ENCODE measurements around the gene ALKAL2.

The ALKAL2 gene

GRCh38 chr2:254241-254640, 33.6 kb downstream of the ALKAL2 start:
- no peak for TF ChIP-seq CTCF (IDR thresholded peaks at IDR 0.05; ENCODE audit: low read length)
- TF ChIP-seq EZH2 (IDR thresholded peaks at IDR 0.05; ENCODE audit: borderline replicate concordance, low read length) = no peak
- Histone ChIP-seq H3K4me1 (ENCODE audit: insufficient read depth, low read length, severe bottlenecking) (no peaks in the 10 kb centered on the region), H3K9me2 (ENCODE audit: low read depth, low read length) (no peaks in the 10 kb centered on the region), H3K27me3 (ENCODE audit: insufficient read depth, low read length) (no peaks in the 10 kb centered on the region), H2AFZ (ENCODE audit: low read length) (no peak overlapping the region), H3K36me3 (ENCODE audit: insufficient read depth, low read length) (peaks cover 11% of the 10 kb centered on the region), H4K20me1 (ENCODE audit: insufficient read depth, low read length) (no peaks in the 10 kb centered on the region), H3K79me2 (ENCODE audit: insufficient read depth, low read length) (no peaks in the 10 kb centered on the region), H3F3A (ENCODE audit: insufficient read depth, low read length) (no peaks in the 10 kb centered on the region), H3K4me2 (ENCODE audit: low read length) (no peak overlapping the region), H3K27ac (ENCODE audit: low read depth, low read length, poor library complexity, severe bottlenecking) (no peak overlapping the region), H3K9ac (ENCODE audit: low read length) (no peak overlapping the region), H3K9me3 (ENCODE audit: low read length) (peaks cover 7% of the 10 kb centered on the region; the same call in 1 of the 2 replicates), H3K4me3 (ENCODE audit: low read depth, low read length, poor library complexity, severe bottlenecking) (no peak overlapping the region)

GRCh38 chr2:253202-253638, 34.7 kb downstream of the ALKAL2 start:
- peaks cover 8% of the 10 kb centered on the region; the same call in 1 of the 2 replicates for H3K36me3 ChIP-seq (ENCODE audit: insufficient read depth, low read length)
- H2AFZ ChIP-seq (ENCODE audit: low read length) = no peak overlapping the region
- no peaks in the 10 kb centered on the region for H3K79me2 ChIP-seq (ENCODE audit: insufficient read depth, low read length)
- H3F3A ChIP-seq (ENCODE audit: insufficient read depth, low read length) = no peaks in the 10 kb centered on the region
- H3K27me3 ChIP-seq (ENCODE audit: insufficient read depth, low read length) = no peaks in the 10 kb centered on the region
- no peak overlapping the region for H3K4me2 ChIP-seq (ENCODE audit: low read length)
- H3K4me3 ChIP-seq (ENCODE audit: low read depth, low read length, poor library complexity, severe bottlenecking) = no peak overlapping the region
- peaks cover 4% of the 10 kb centered on the region; the same call in 1 of the 2 replicates for H3K9me3 ChIP-seq (ENCODE audit: low read length)
- no peaks in the 10 kb centered on the region for H3K9me2 ChIP-seq (ENCODE audit: low read depth, low read length)
- no peak overlapping the region for H3K9ac ChIP-seq (ENCODE audit: low read length)
- no peaks in the 10 kb centered on the region for H4K20me1 ChIP-seq (ENCODE audit: insufficient read depth, low read length)
- no peak overlapping the region for H3K27ac ChIP-seq (ENCODE audit: low read depth, low read length, poor library complexity, severe bottlenecking)
- TF ChIP-seq CTCF (IDR thresholded peaks at IDR 0.05; ENCODE audit: low read length) (no peak), EZH2 (IDR thresholded peaks at IDR 0.05; ENCODE audit: borderline replicate concordance, low read length) (no peak)
- no peaks in the 10 kb centered on the region for H3K4me1 ChIP-seq (ENCODE audit: insufficient read depth, low read length, severe bottlenecking)

- Histone ChIP-seq H3K27ac (ENCODE audit: low read depth, low read length, poor library complexity, severe bottlenecking) (no peak overlapping the region), H3K4me2 (ENCODE audit: low read length) (no peak overlapping the region), H3K27me3 (ENCODE audit: insufficient read depth, low read length) (no peaks in the 10 kb centered on the region), H3K4me3 (ENCODE audit: low read depth, low read length, poor library complexity, severe bottlenecking) (no peak overlapping the region), H3K9me3 (ENCODE audit: low read length) (no peaks in the 10 kb centered on the region), H3K36me3 (ENCODE audit: insufficient read depth, low read length) (peaks cover 12% of the 10 kb centered on the region; the same call in 1 of the 2 replicates), H3K79me2 (ENCODE audit: insufficient read depth, low read length) (no peaks in the 10 kb centered on the region), H3K9me2 (ENCODE audit: low read depth, low read length) (no peaks in the 10 kb centered on the region), H4K20me1 (ENCODE audit: insufficient read depth, low read length) (no peaks in the 10 kb centered on the region), H3K9ac (ENCODE audit: low read length) (no peak overlapping the region), H3F3A (ENCODE audit: insufficient read depth, low read length) (no peaks in the 10 kb centered on the region), H3K4me1 (ENCODE audit: insufficient read depth, low read length, severe bottlenecking) (no peaks in the 10 kb centered on the region), H2AFZ (ENCODE audit: low read length) (no peak overlapping the region)
- TF ChIP-seq CTCF (IDR thresholded peaks at IDR 0.05; ENCODE audit: low read length) (no peak), EZH2 (IDR thresholded peaks at IDR 0.05; ENCODE audit: borderline replicate concordance, low read length) (no peak)
Measured at GRCh38 chr2:252001-252602, 35.8 kb downstream of the ALKAL2 start.

Measured in OCI-LY1 (cell line).